Measurements from ENCODE around the gene PAPOLB.

PAPOLB gene

DNA sequence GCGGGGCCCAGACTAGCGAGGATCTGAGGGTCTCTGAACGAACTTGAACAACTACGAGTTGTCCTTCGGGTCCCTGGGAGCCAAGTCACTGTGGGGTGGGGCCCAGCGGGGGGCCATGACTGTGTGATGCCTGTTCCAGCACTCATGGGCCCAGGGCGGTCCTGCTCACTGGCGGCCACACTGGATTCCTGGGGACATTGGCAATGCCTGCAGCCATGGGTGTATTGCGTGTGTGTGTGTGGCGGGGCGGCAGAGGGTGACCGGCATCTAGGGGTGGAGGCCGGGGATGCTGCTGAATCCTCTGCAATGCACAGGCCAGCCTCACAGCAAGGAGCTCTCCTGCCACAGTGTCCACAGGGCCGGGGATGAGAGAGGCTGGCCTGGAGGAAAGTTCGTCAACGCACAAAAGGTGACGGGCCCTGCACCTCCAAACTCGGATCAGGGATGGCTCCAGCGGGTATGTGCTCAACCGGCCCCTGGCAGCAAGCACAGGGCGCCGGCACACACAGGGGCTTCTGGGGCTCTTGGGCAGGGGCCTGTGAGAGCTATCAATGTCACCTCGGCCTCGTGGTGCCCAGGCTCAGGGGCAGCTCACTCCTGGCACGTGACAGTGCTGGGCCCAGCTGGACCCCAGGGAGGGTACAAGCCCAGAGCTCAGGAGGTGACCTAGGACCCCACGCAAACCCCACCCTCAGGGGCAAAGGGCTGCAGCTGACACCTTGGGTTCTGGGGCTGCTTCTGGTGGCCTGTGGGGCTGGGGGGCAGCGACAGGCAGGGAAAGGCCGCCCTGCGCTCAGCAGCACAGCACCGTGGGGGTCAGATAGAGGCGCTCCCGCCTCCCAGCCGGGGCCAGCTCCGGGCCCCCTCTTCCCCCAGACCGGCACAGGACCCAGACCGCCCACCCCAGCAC lies 27.9 kb downstream of the PAPOLB start:
- DNase-seq (ENCODE audit: extremely low spot score): no peak
- ChIA-PET CTCF (no interaction called here), POLR2A (interaction anchor here (1.3 kb wide), 1 partner anchor 49 kb away, joined by 3 read pairs; the partner anchor contains the start of gene RADIL)
- TF ChIP-seq BHLHE40 (IDR thresholded peaks at IDR 0.05; ENCODE audit: borderline replicate concordance) (no peak), FOXA1 (IDR thresholded peaks at IDR 0.05) (no peak), TARDBP (IDR thresholded peaks at IDR 0.05) (no peak), ARNT (IDR thresholded peaks at IDR 0.05) (no peak), NFRKB (IDR thresholded peaks at IDR 0.05) (no peak), SUZ12 (IDR thresholded peaks at IDR 0.05) (no peak)

- ChIA-PET POLR2A (interaction anchor here (1.3 kb wide), 1 partner anchor 50 kb away, joined by 3 read pairs; the partner anchor contains the start of gene RADIL), CTCF (no interaction called here)
- DNase-seq (ENCODE audit: extremely low spot score): no peak
- TF ChIP-seq L3MBTL2 (conservative IDR thresholded peaks at IDR 0.05): no peak
- TF ChIP-seq TARDBP (IDR thresholded peaks at IDR 0.05): no peak
- no peak for TF ChIP-seq CTBP1 (IDR thresholded peaks at IDR 0.05; ENCODE audit: borderline replicate concordance)
- no peak for TF ChIP-seq BHLHE40 (IDR thresholded peaks at IDR 0.05; ENCODE audit: borderline replicate concordance)
- TF ChIP-seq NFRKB (IDR thresholded peaks at IDR 0.05): no peak
- no peak for TF ChIP-seq LEF1 (IDR thresholded peaks at IDR 0.05; ENCODE audit: borderline replicate concordance)
- TF ChIP-seq FOXK2 (IDR thresholded peaks at IDR 0.05): no peak
- no peak for TF ChIP-seq FOXA1 (IDR thresholded peaks at IDR 0.05)
- no peak for TF ChIP-seq ELF4 (IDR thresholded peaks at IDR 0.05)
- TF ChIP-seq SP1 (IDR thresholded peaks at IDR 0.05): no peak
- TF ChIP-seq, protein P1, sequence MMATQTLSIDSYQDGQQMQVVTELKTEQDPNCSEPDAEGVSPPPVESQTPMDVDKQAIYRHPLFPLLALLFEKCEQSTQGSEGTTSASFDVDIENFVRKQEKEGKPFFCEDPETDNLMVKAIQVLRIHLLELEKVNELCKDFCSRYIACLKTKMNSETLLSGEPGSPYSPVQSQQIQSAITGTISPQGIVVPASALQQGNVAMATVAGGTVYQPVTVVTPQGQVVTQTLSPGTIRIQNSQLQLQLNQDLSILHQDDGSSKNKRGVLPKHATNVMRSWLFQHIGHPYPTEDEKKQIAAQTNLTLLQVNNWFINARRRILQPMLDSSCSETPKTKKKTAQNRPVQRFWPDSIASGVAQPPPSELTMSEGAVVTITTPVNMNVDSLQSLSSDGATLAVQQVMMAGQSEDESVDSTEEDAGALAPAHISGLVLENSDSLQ (IDR thresholded peaks at IDR 0.05): no peak
- TF ChIP-seq ARNT (IDR thresholded peaks at IDR 0.05): no peak
- no peak for TF ChIP-seq SUZ12 (IDR thresholded peaks at IDR 0.05)
- no peak for TF ChIP-seq FOXM1 (IDR thresholded peaks at IDR 0.05; ENCODE audit: borderline replicate concordance)
- no peak for TF ChIP-seq HDGF (IDR thresholded peaks at IDR 0.05; ENCODE audit: borderline replicate concordance)
- no peak for TF ChIP-seq ZNF384 (IDR thresholded peaks at IDR 0.05)
Measured at GRCh38 chr7:4833176-4833575, 28.7 kb downstream of the PAPOLB start.

DNA sequence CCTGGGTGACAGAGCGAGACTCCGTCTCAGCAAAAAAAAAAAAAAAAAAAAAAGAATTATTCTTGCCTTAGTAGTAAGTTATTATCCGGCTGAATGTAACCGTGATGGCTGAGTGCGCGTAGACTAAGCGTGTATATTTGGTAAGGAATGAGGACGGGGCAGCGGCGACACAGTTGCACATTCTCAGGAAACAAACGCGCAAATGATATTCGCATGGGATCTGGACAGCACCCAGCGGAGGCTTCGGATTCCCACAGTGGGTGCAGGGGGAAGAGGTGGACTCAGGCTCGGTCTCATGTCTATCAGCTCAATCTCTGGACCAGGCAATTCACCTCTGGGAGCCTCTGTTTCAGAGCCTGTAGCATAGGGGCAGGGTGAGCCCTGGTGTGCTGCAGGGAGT lies 29.1 kb downstream of the PAPOLB start:
- no peak for TF ChIP-seq ARNT (IDR thresholded peaks at IDR 0.05)
- TF ChIP-seq FOXA1 (IDR thresholded peaks at IDR 0.05): no peak
- CTCF ChIA-PET: no interaction called here
- POLR2A ChIA-PET: no interaction called here
- DNase-seq (ENCODE audit: extremely low spot score): no peak

DNA sequence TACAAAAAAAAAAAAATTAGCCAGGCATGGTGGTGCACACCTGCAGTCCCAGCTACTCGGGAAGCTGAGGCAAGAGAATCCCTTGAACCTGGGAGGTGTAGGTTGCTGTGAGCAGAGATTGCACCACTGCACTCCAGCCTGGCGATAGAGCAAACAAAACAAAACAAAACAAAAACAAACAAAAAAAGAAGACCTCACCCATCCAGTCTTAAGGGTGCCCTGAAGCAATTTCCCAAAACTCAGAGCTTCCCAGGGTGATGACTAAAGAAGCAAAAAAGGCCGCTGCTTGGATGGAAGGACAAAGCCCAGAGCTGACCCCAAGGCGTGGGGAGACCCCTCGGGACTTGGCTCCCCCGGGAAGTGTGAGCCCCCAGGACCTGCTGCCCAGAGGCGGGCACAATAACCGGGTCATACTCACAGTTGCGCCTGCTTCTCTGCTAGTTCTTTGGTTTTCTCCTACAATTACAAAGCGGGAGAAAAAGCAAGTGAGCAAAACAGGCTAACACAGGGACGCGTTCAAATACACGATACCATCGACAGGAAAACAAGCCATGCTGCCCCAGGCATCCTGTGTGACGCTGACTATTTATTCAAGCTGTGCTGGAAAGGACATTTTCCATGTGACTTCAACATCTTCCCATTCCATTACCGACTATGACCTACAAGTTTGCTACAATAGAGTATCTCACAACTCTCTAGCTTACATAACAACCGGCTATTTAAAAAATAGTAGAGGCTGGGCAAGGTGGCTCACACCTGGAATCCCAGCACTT lies 29.9 kb downstream of the PAPOLB start:
- DNase-seq (ENCODE audit: extremely low spot score): no peak
- POLR2A ChIA-PET: no interaction called here
- TF ChIP-seq LEF1 (IDR thresholded peaks at IDR 0.05; ENCODE audit: borderline replicate concordance) (no peak), ARNT (IDR thresholded peaks at IDR 0.05) (no peak), L3MBTL2 (conservative IDR thresholded peaks at IDR 0.05) (no peak), FOXM1 (IDR thresholded peaks at IDR 0.05; ENCODE audit: borderline replicate concordance) (no peak), HDGF (IDR thresholded peaks at IDR 0.05; ENCODE audit: borderline replicate concordance) (no peak), FOXK2 (IDR thresholded peaks at IDR 0.05) (no peak), TARDBP (IDR thresholded peaks at IDR 0.05) (no peak)
- CTCF ChIA-PET: interaction anchor here (0.9 kb wide), 1 partner anchor 50 kb away, joined by 3 read pairs; no protein-coding TSS in a partner anchor

DNA sequence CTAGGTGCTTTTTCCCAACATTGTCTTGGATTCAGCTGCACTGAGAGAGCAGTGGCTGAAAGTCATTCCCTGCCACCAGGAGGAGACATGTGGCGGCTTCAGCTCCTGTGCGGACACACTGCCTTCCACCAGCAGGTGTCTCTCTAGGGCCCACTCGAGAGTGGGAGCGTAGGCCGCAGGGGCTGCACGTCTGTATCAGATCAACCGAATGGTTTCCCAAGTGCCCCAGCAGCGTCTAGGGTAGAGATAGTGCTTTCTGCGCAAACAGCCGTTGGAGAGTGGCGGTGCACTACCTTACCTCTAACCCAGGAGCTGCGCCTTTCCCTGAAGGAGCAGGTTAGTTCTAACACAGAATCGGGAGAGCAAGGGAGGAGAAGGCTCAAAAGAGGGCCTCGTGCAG lies 31.7 kb downstream of the PAPOLB start:
- DNase-seq (ENCODE audit: extremely low spot score): peak; percentile 72
- CTCF ChIA-PET: interaction anchor here (0.7 to 1.5 kb wide), 2 partner anchors 53 to 55 kb away, joined by 3 to 4 read pairs; partner anchors contain the start of gene RADIL
- POLR2A ChIA-PET: no interaction called here
- TF ChIP-seq FOXA1 (IDR thresholded peaks at IDR 0.05): no peak
- TF ChIP-seq ZNF384 (IDR thresholded peaks at IDR 0.05): no peak
- no peak for TF ChIP-seq TARDBP (IDR thresholded peaks at IDR 0.05)
- TF ChIP-seq ELF4 (IDR thresholded peaks at IDR 0.05): no peak
- no peak for TF ChIP-seq CTBP1 (IDR thresholded peaks at IDR 0.05; ENCODE audit: borderline replicate concordance)
- TF ChIP-seq ARNT (IDR thresholded peaks at IDR 0.05): no peak
- no peak for TF ChIP-seq BHLHE40 (IDR thresholded peaks at IDR 0.05; ENCODE audit: borderline replicate concordance)
- no peak for TF ChIP-seq FOXK2 (IDR thresholded peaks at IDR 0.05)
- TF ChIP-seq SP1 (IDR thresholded peaks at IDR 0.05): no peak
- TF ChIP-seq, protein P1 (IDR thresholded peaks at IDR 0.05): no peak
- no peak for TF ChIP-seq LEF1 (IDR thresholded peaks at IDR 0.05; ENCODE audit: borderline replicate concordance)
- no peak for TF ChIP-seq FOXM1 (IDR thresholded peaks at IDR 0.05; ENCODE audit: borderline replicate concordance)
- no peak for TF ChIP-seq SUZ12 (IDR thresholded peaks at IDR 0.05)
- TF ChIP-seq HDGF (IDR thresholded peaks at IDR 0.05; ENCODE audit: borderline replicate concordance): no peak
- TF ChIP-seq NFRKB (IDR thresholded peaks at IDR 0.05): no peak
- TF ChIP-seq L3MBTL2 (conservative IDR thresholded peaks at IDR 0.05): no peak

- ChIA-PET POLR2A (no interaction called here), CTCF (interaction anchor here (0.6 to 1.5 kb wide), 2 partner anchors 55 to 259 kb away, joined by 3 to 4 read pairs; partner anchors contain the start of gene RADIL)
Measured at GRCh38 chr7:4828720-4829383, 33.0 kb downstream of the PAPOLB start.

More at GRCh38 chr7:4828720-4829383, 33.0 kb downstream of the PAPOLB start:
- no peak for TF ChIP-seq ARNT (IDR thresholded peaks at IDR 0.05)
- no peak for TF ChIP-seq SUZ12 (IDR thresholded peaks at IDR 0.05)
- TF ChIP-seq, protein P1 (IDR thresholded peaks at IDR 0.05): no peak
- no peak for DNase-seq (ENCODE audit: extremely low spot score)
